ENCODE measurements around the gene FAM171A1. TPM values are rescaled to one million over a fixed set of nuclear protein-coding genes. Genes with fewer than 3 reads are reported as not detected.

Gene FAM171A1
- total RNA-seq, 1 experiment from 2014 or later, result 19.2 TPM

- Histone ChIP-seq H3K9me3 (ENCODE audit: control insufficient read depth, insufficient read depth, low read depth, low read length) (no peaks in the 10 kb centered on the region), H3K27ac (ENCODE audit: low read length) (no peak overlapping the region), H3K27me3 (ENCODE audit: control insufficient read depth, insufficient read depth, low read length) (no peaks in the 10 kb centered on the region), H3K4me1 (ENCODE audit: control insufficient read depth, insufficient read depth, low read length) (peaks cover 6% of the 10 kb centered on the region), H3K36me3 (ENCODE audit: control insufficient read depth, insufficient read depth, low read length) (no peaks in the 10 kb centered on the region), H3K4me3 (ENCODE audit: low read depth in 2 of 2, low read length in 2 of 2) (no peak overlapping the region)
- POLR2A ChIA-PET, result no interaction called here
- no TSS peak for BruUV-seq (replicated peaks)
- CTCF ChIA-PET, result no interaction called here
- in situ Hi-C loops (cut with HindIII; ENCODE audit: low pct_unique_long_range_greater_than_20kb, low sequenced_read_pairs) (no loop called here), intact Hi-C loops (cut with micrococcal nuclease; ENCODE audit: unreplicated experiment) (loop anchor here (2.0 kb wide), 1 partner anchor 159 kb away; no protein-coding TSS in a partner anchor)
- no peak for DNase-seq (ENCODE audit: low read depth, low spot score)
- TF ChIP-seq SIN3A (IDR thresholded peaks at IDR 0.05; ENCODE audit: borderline replicate concordance, insufficient read depth, low read depth, low read length) (no peak), TCF7L2 (IDR thresholded peaks at IDR 0.05; ENCODE audit: low read depth, low read length) (no peak), POLR2AphosphoS5 (IDR thresholded peaks at IDR 0.05; ENCODE audit: low read depth, low read length) (no peak), REST (IDR thresholded peaks at IDR 0.05; ENCODE audit: insufficient read depth in 1 of 2, low read depth in 2 of 2, low read length in 1 of 2) (no peak), CTCF (IDR thresholded peaks at IDR 0.05) (no peak)
- no peak for ATAC-seq
Observed at GRCh38 chr10:15367296-15368085, 3.6 kb downstream of the FAM171A1 start.

- in situ Hi-C loops (cut with HindIII; ENCODE audit: low pct_unique_long_range_greater_than_20kb, low sequenced_read_pairs), result no loop called here
- POLR2A ChIA-PET, result no interaction called here
- TF ChIP-seq REST (IDR thresholded peaks at IDR 0.05; ENCODE audit: insufficient read depth in 1 of 2, low read depth in 2 of 2, low read length in 1 of 2) (no peak), SIN3A (IDR thresholded peaks at IDR 0.05; ENCODE audit: borderline replicate concordance, insufficient read depth, low read depth, low read length) (no peak), TCF7L2 (IDR thresholded peaks at IDR 0.05; ENCODE audit: low read depth, low read length) (no peak), POLR2AphosphoS5 (IDR thresholded peaks at IDR 0.05; ENCODE audit: low read depth, low read length) (no peak), CTCF (IDR thresholded peaks at IDR 0.05) (no peak)
- H3K36me3 ChIP-seq (ENCODE audit: control insufficient read depth, insufficient read depth, low read length), result no peaks in the 10 kb centered on the region
- no peak overlapping the region for H3K27ac ChIP-seq (ENCODE audit: low read length)
- intact Hi-C loops (cut with micrococcal nuclease; ENCODE audit: unreplicated experiment), result no loop called here
- DNase-seq (ENCODE audit: low read depth, low spot score) (no peak), ATAC-seq (no peak)
- H3K9me3 ChIP-seq (ENCODE audit: control insufficient read depth, insufficient read depth, low read depth, low read length), result no peaks in the 10 kb centered on the region
- CTCF ChIA-PET, result interaction anchor here (0.6 kb wide), 1 partner anchor 197 kb away, joined by 4 read pairs; no protein-coding TSS in a partner anchor
- no peaks in the 10 kb centered on the region for H3K27me3 ChIP-seq (ENCODE audit: control insufficient read depth, insufficient read depth, low read length)
- no peak overlapping the region for H3K4me3 ChIP-seq (ENCODE audit: low read depth in 2 of 2, low read length in 2 of 2)
- H3K4me1 ChIP-seq (ENCODE audit: control insufficient read depth, insufficient read depth, low read length), result peaks cover 6% of the 10 kb centered on the region
- BruUV-seq (replicated peaks), result no TSS peak
Observed at GRCh38 chr10:15365692-15366091, 5.4 kb downstream of the FAM171A1 start.
